PC-3 (cell line): ENCODE measurements around the gene CDK15.

ENCODE experiments used
- CTCF ChIP-seq: fragments of 300-600 bp; sonication (generic); conservative IDR thresholded peaks from 2 replicates; pipeline ENCODE4 v1.5.1; 2017; ENCODE audit warnings: antibody characterized with exemption, low read depth, mild to moderate bottlenecking, low read length
- EZH2 ChIP-seq: fragments of 300-600 bp; sonication (generic); IDR thresholded peaks from one replicate; pipeline ENCODE4 v1.6.1; 2017; ENCODE audit warnings: antibody characterized with exemption, mild to moderate bottlenecking, low read length; ENCODE audit not compliant: unreplicated experiment
- EZH2phosphoT487 ChIP-seq: fragments of 300-600 bp; sonication (generic); IDR thresholded peaks from 2 replicates; pipeline ENCODE4 v1.6.1; 2018; ENCODE audit warnings: mild to moderate bottlenecking, antibody characterized with exemption, low read length, borderline replicate concordance

GRCh38 chr2:201939453-201939941 lies 133.2 kb downstream of the CDK15 start:
- TF ChIP-seq CTCF (no peak), EZH2phosphoT487 (no peak), EZH2 (no peak)
